ENCODE data around the gene TACO1. TPM values are rescaled to one million over a fixed set of nuclear protein-coding genes. Genes with fewer than 3 reads are reported as not detected.
A peak's percentile ranks its signal among the peaks of the same experiment; 100 is the strongest.

The TACO1 gene
- total RNA-seq (10.2 TPM), polyA plus RNA-seq (ENCODE audit: insufficient read depth in 1 of 8, insufficient read length in 8 of 8, low replicate concordance in 1 of 8) (10 to 100 TPM; 16.6 to 18.8 (median 17.5) TPM)
- long read RNA-seq, donor 1, transcript TACO1-201 (5 exons, 1,469 nt) = major isoform, 6 of 6 reads
- long read RNA-seq, donor 1, partial matches to known transcripts = 0 of 6 reads
- long read RNA-seq, donor 1, other reads (novel, unspliced or antisense) = 0 of 6 reads
- long read RNA-seq, donor 2, partial matches to known transcripts = 0 of 1 reads
- long read RNA-seq, donor 2, other reads (novel, unspliced or antisense) = 0 of 1 reads
- long read RNA-seq, donor 3, transcript TACO1-201 (5 exons, 1,469 nt) = major isoform, 5 of 5 reads
- long read RNA-seq, donor 3, partial matches to known transcripts = 0 of 5 reads
- long read RNA-seq, donor 3, other reads (novel, unspliced or antisense) = 0 of 5 reads
- long read RNA-seq, donor 4, transcript TACO1-201 (5 exons, 1,469 nt) = major isoform, 6 of 6 reads
- long read RNA-seq, donor 4, partial matches to known transcripts = 0 of 6 reads
- long read RNA-seq, donor 4, other reads (novel, unspliced or antisense) = 0 of 6 reads
- long read RNA-seq, donor 5, transcript TACO1-201 (5 exons, 1,469 nt) = major isoform, 8 of 8 reads
- long read RNA-seq, donor 5, partial matches to known transcripts = 0 of 8 reads
- long read RNA-seq, donor 5, other reads (novel, unspliced or antisense) = 0 of 8 reads
- long read RNA-seq, donor 6, transcript TACO1-201 (5 exons, 1,469 nt) = major isoform, 9 of 9 reads
- long read RNA-seq, donor 6, partial matches to known transcripts = 0 of 9 reads
- long read RNA-seq, donor 6, other reads (novel, unspliced or antisense) = 0 of 9 reads
- long read RNA-seq, donor 7, transcript TACO1-201 (5 exons, 1,469 nt) = major isoform, 9 of 9 reads
- long read RNA-seq, donor 7, partial matches to known transcripts = 0 of 9 reads
- long read RNA-seq, donor 7, other reads (novel, unspliced or antisense) = 0 of 9 reads
- long read RNA-seq, donor 8, partial matches to known transcripts = 0 of 2 reads
- long read RNA-seq, donor 8, other reads (novel, unspliced or antisense) = 0 of 2 reads
- long read RNA-seq, donor 9, transcript TACO1-201 (5 exons, 1,469 nt) = major isoform, 5 of 5 reads
- long read RNA-seq, donor 9, partial matches to known transcripts = 0 of 5 reads
- long read RNA-seq, donor 9, other reads (novel, unspliced or antisense) = 0 of 5 reads
- long read RNA-seq, donor 10, transcript TACO1-201 (5 exons, 1,469 nt) = major isoform, 6 of 6 reads
- long read RNA-seq, donor 10, partial matches to known transcripts = 0 of 6 reads
- long read RNA-seq, donor 10, other reads (novel, unspliced or antisense) = 0 of 6 reads
- long read RNA-seq, donor 11, partial matches to known transcripts = 0 of 3 reads
- long read RNA-seq, donor 11, other reads (novel, unspliced or antisense) = 0 of 3 reads

DNA sequence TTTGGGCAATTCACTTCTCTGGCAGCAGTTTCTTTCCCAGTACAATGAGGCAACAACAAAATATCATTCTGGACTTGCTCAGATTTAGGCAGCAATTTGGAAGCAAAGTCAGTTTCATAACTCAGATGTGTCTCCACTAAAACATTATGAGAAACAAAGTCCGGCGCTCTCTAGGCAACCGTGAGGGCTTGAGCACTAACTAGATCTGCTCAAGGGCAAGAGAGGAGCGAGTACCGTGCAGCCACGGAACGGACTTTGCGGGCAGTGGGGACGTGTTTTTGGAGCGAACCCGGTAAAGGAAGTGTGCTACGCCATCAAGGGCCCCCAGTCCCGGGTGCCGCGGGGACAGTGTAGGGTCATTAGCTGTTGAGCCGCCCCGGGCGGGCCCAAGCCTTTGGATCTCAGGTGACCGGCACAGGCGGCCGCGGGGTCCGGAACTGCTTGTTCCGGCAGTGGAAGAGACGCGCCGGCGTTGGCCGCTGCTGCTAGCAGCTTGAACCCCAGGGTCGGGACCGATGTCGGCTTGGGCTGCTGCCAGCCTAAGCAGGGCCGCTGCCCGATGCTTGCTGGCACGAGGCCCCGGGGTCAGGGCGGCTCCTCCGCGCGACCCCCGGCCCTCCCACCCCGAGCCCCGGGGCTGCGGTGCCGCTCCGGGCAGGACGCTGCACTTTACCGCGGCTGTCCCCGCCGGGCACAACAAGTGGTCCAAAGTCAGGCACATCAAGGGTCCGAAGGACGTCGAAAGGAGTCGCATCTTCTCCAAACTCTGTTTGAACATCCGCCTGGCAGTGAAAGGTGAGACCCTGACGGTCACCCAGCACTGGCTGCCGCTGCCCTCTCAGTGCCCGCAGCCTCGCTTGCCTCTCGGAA, at the start of gene TACO1:
TACO1 (plus strand) TSS at position 327 of the 870 bp plus-strand sequence; CDS start at position 516, 189 bp downstream.
- peak; percentile 89 for DNase-seq
- Histone ChIP-seq H3K27me3 (ENCODE audit: control insufficient read depth, insufficient read depth, low read length) (no peaks in the 10 kb centered on the region), H3K4me1 (ENCODE audit: control insufficient read depth, insufficient read depth, low read length) (peaks cover 12% of the 10 kb centered on the region), H3K27ac (ENCODE audit: low read length) (peak within 1 kb of the TSS; percentile 32), H3K9me3 (replicated peaks; ENCODE audit: control insufficient read depth, low read depth, low read length) (no peaks in the 10 kb centered on the region), H3K36me3 (ENCODE audit: control insufficient read depth, insufficient read depth, low read length) (peaks cover 17% of the 10 kb centered on the region), H3K4me3 (ENCODE audit: low read length) (peak within 1 kb of the TSS; percentile 71)
- 1% methylated on average over 61 of the region's 61 CpGs for whole genome bisulfite sequencing (ENCODE audit: insufficient coverage)

DNA sequence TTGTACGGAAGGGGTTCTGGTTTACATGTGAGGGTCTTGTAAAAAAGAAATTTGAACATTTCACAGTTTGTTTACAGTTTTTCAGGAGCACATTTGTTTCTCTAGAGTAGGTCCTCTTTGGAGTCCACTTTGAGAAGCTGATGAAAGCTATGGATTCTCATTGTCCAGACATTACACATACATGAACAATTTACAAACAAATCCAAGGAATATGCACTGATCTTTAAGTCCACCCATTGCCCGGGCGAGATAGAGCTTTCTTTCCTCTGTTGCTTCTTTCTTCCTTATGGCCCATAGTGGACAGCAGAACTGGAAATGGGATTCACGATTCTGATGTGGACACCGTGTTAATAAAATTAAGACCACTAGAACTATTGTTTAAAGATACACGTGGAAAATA, 48.5 kb upstream of the TACO1 start:
- Histone ChIP-seq H3K4me1 (ENCODE audit: control insufficient read depth, insufficient read depth, low read length) (peaks cover 16% of the 10 kb centered on the region), H3K27ac (ENCODE audit: low read length) (no peak overlapping the region), H3K9me3 (replicated peaks; ENCODE audit: control insufficient read depth, low read depth, low read length) (no peaks in the 10 kb centered on the region), H3K4me3 (ENCODE audit: low read length) (no peak overlapping the region), H3K36me3 (ENCODE audit: control insufficient read depth, insufficient read depth, low read length) (no peaks in the 10 kb centered on the region), H3K27me3 (ENCODE audit: control insufficient read depth, insufficient read depth, low read length) (no peaks in the 10 kb centered on the region)
- WGBS (ENCODE audit: insufficient coverage) = no CpG with 5 or more reads among the region's 6 CpGs
- DNase-seq = no peak

DNA sequence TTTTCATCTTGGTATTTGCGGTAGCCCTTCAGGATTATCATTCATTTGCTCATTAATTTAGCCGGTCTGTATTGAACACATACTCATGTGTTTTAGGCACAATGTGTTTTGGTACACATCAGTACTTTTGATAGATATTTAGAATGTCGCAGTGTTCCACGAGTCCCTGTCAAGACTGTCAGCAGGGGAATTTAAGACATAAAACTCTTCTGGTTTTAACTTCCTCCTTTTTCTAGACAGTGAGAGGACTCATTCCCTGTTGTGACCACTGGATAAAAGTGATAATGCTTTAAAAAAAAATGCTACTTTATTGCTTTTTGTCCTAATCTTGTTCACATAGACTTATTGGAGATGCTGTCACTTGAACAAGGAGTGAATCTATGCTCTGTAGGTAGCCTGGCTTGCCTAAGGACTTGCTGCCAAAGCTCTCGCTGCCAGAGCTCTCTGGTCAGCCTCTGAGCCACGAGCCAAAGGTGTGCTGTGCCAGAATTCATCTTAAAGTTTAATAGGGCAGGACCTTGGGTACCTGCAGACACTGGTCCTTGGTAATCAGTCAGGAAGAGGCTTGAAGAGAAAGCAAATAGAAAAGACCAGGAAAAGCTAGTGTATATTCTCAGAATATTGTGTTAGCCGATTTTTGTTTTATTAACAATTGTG, 45.1 kb upstream of the TACO1 start:
- no peaks in the 10 kb centered on the region for H3K27me3 ChIP-seq (ENCODE audit: control insufficient read depth, insufficient read depth, low read length)
- 94% methylated on average over 2 of the region's 7 CpGs for WGBS (ENCODE audit: insufficient coverage)
- H3K4me1 ChIP-seq (ENCODE audit: control insufficient read depth, insufficient read depth, low read length) = peaks cover 9% of the 10 kb centered on the region
- H3K36me3 ChIP-seq (ENCODE audit: control insufficient read depth, insufficient read depth, low read length) = no peaks in the 10 kb centered on the region
- H3K27ac ChIP-seq (ENCODE audit: low read length) = no peak overlapping the region
- no peak for DNase-seq
- H3K4me3 ChIP-seq (ENCODE audit: low read length) = no peak overlapping the region
- H3K9me3 ChIP-seq (replicated peaks; ENCODE audit: control insufficient read depth, low read depth, low read length) = no peaks in the 10 kb centered on the region

DNA sequence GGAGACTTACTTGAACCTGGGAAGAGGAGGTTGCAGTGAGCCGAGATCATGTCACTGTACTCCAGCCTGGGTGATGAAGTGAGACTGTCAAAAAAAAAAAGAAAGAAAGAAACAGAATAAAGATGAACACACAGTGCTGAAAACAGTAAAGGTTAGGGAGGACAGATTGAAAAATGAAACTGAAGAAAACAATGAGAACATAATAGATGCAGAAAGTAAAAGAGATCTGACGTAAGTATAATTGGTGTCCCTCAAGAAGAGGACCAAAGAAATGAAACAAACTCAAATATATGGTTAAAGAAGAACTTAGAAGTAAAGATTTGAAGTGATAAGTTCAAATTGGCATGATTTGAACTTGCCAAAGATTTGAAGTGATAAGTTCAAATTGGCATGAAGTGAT, 43.3 kb upstream of the TACO1 start:
- Histone ChIP-seq H3K4me1 (ENCODE audit: control insufficient read depth, insufficient read depth, low read length) (peaks cover 3% of the 10 kb centered on the region), H3K27ac (ENCODE audit: low read length) (no peak overlapping the region), H3K27me3 (ENCODE audit: control insufficient read depth, insufficient read depth, low read length) (no peaks in the 10 kb centered on the region), H3K9me3 (replicated peaks; ENCODE audit: control insufficient read depth, low read depth, low read length) (no peaks in the 10 kb centered on the region), H3K36me3 (ENCODE audit: control insufficient read depth, insufficient read depth, low read length) (no peaks in the 10 kb centered on the region), H3K4me3 (ENCODE audit: low read length) (no peak overlapping the region)
- WGBS (ENCODE audit: insufficient coverage) = 100% methylated on average over 2 of the region's 2 CpGs
- DNase-seq = no peak

DNA sequence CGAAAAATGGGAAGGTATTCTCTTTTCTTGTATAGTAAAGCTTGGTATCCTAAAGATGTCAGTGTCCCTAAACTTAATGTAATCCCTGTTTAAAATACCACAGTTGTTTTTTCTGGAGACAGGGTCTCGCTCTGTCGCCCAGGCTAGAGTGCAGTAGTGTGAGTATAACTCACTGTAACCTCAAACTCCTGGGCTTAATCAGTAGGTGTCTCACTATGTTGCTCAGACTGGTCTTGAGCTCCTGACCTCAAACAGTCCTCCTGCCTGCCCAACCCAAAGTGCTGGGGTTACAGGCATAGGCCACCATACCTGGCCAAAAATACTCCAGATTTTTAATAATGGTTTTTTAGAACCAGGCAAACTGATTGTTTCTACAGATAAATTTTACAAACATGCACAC, 42.3 kb upstream of the TACO1 start:
- no peak for DNase-seq
- Histone ChIP-seq H3K4me3 (ENCODE audit: low read length) (no peak overlapping the region), H3K27ac (ENCODE audit: low read length) (no peak overlapping the region), H3K9me3 (replicated peaks; ENCODE audit: control insufficient read depth, low read depth, low read length) (no peaks in the 10 kb centered on the region), H3K4me1 (ENCODE audit: control insufficient read depth, insufficient read depth, low read length) (no peaks in the 10 kb centered on the region), H3K36me3 (ENCODE audit: control insufficient read depth, insufficient read depth, low read length) (no peaks in the 10 kb centered on the region), H3K27me3 (ENCODE audit: control insufficient read depth, insufficient read depth, low read length) (no peaks in the 10 kb centered on the region)
- 80% methylated on average over 2 of the region's 3 CpGs for WGBS (ENCODE audit: insufficient coverage)

DNA sequence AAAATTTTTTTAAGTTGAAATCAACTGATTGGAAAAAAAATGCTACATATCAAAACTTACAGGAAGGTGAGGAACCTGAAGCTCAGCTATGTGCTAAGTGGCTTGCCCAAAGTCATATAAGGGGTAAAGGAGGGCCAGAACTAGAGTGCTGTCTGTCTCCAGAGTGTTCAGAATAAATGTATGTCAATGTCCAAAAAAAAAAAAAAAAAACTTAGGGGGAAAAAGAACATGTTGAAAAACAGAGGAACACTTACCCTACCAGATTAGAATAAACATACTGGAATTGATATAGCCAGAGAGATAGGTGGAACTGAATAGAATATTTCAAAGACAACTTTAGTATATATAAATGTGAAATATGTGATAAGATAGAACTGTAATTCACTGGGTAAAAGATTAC, 38.9 kb upstream of the TACO1 start:
- no peak overlapping the region for H3K27ac ChIP-seq (ENCODE audit: low read length)
- H3K9me3 ChIP-seq (replicated peaks; ENCODE audit: control insufficient read depth, low read depth, low read length) = no peaks in the 10 kb centered on the region
- DNase-seq = no peak

DNA sequence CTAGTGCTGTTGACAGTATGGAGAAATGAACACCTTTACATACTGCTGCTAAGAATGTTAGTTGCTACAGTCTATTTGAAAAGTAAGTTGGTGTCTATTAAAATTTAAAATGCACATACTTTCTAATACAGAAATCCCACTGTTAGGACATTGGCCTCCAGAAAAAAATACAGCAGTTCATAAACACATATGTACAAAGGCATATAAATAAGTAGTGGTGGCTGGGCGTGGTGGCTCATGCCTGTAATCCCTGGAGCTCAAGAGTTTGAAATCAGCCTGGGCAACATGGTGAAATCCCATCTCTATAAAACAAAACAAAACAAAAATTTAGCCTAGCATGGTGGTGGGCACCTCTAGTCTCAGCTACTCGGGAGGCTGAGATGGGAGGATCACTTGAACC, 37.4 kb upstream of the TACO1 start:
- no peak for DNase-seq
- WGBS (ENCODE audit: insufficient coverage) = no CpG with 5 or more reads among the region's 2 CpGs
- H3K4me3 ChIP-seq (ENCODE audit: low read length) = no peak overlapping the region
- no peaks in the 10 kb centered on the region for H3K27me3 ChIP-seq (ENCODE audit: control insufficient read depth, insufficient read depth, low read length)
- H3K36me3 ChIP-seq (ENCODE audit: control insufficient read depth, insufficient read depth, low read length) = peaks cover 2% of the 10 kb centered on the region
- no peaks in the 10 kb centered on the region for H3K9me3 ChIP-seq (replicated peaks; ENCODE audit: control insufficient read depth, low read depth, low read length)
- no peaks in the 10 kb centered on the region for H3K4me1 ChIP-seq (ENCODE audit: control insufficient read depth, insufficient read depth, low read length)
- H3K27ac ChIP-seq (ENCODE audit: low read length) = no peak overlapping the region

More for the DNA sequence above, 38.9 kb upstream of the TACO1 start:
- no peaks in the 10 kb centered on the region for H3K27me3 ChIP-seq (ENCODE audit: control insufficient read depth, insufficient read depth, low read length)
- no peak overlapping the region for H3K4me3 ChIP-seq (ENCODE audit: low read length)
- H3K36me3 ChIP-seq (ENCODE audit: control insufficient read depth, insufficient read depth, low read length) = peaks cover 2% of the 10 kb centered on the region
- H3K4me1 ChIP-seq (ENCODE audit: control insufficient read depth, insufficient read depth, low read length) = no peaks in the 10 kb centered on the region

DNA sequence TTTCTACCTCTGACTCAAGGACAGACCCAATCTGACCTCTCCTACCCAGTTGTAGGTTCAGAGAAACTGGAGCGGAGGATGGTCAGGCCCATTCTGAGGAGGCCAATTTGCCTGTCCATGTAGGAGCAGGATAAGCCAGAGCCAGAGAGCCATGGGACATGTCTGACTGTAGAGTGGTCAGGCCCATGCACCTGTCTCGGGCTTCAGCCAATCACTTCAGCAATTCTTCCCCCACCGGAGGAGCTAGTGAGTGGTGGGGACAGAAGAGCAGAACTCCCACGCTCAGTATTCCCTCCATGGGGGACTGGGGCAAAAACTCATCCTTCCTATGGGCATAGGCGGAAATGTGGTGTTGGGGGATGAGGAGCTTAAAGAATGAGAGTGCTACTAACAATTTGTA, 36.1 kb upstream of the TACO1 start:
- 100% methylated on average over 2 of the region's 5 CpGs for WGBS (ENCODE audit: insufficient coverage)
- Histone ChIP-seq H3K27me3 (ENCODE audit: control insufficient read depth, insufficient read depth, low read length) (no peaks in the 10 kb centered on the region), H3K9me3 (replicated peaks; ENCODE audit: control insufficient read depth, low read depth, low read length) (no peaks in the 10 kb centered on the region), H3K4me3 (ENCODE audit: low read length) (no peak overlapping the region), H3K36me3 (ENCODE audit: control insufficient read depth, insufficient read depth, low read length) (peaks cover 2% of the 10 kb centered on the region), H3K27ac (ENCODE audit: low read length) (no peak overlapping the region), H3K4me1 (ENCODE audit: control insufficient read depth, insufficient read depth, low read length) (no peaks in the 10 kb centered on the region)
- DNase-seq = no peak

DNA sequence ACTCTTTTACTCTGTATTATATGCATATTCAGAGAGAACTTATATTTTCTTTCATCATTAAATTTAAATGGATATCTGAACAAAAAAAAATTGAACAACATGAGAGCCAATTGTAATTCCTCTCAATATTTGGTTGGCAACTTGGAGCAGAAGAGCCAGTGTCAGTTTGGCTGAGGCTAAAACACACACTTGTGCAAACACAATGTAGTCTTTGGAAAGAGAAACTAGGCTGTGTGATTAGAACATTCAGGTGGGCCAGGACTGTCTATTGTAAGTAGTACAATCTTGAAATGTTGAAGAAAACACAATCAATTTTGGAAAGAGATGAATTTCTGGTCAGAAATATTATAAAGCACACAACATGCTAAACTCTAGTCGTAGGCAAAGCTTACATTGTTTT, 33.5 kb upstream of the TACO1 start:
- H3K9me3 ChIP-seq (replicated peaks; ENCODE audit: control insufficient read depth, low read depth, low read length) = no peaks in the 10 kb centered on the region
- H3K36me3 ChIP-seq (ENCODE audit: control insufficient read depth, insufficient read depth, low read length) = peaks cover 4% of the 10 kb centered on the region
- no peak overlapping the region for H3K27ac ChIP-seq (ENCODE audit: low read length)
- no peaks in the 10 kb centered on the region for H3K4me1 ChIP-seq (ENCODE audit: control insufficient read depth, insufficient read depth, low read length)
- no peak overlapping the region for H3K4me3 ChIP-seq (ENCODE audit: low read length)
- no CpG with 5 or more reads among the region's 1 CpG for WGBS (ENCODE audit: insufficient coverage)
- no peak for DNase-seq
- no peaks in the 10 kb centered on the region for H3K27me3 ChIP-seq (ENCODE audit: control insufficient read depth, insufficient read depth, low read length)

Measured in muscle of leg (tissue), 16 donors.